IPS-15b (cell line): ENCODE data around the gene BCAM.
A peak's percentile ranks its signal among the peaks of the same experiment; 100 is the strongest.
"Not testable (repeated sequence)": the region's sequence is repeated elsewhere in the genome, so short reads cannot be mapped to it uniquely, and the experiment has no call there.

Experiments
- H3K27me3 ChIP-seq: one replicate; pipeline ENCODE4 v1.6.1; 2013; ENCODE audit warnings: low read length; ENCODE audit not compliant: control insufficient read depth, insufficient read depth
- H3K36me3 ChIP-seq: one replicate; pipeline ENCODE4 v1.6.1; 2013; ENCODE audit warnings: low read length; ENCODE audit not compliant: control insufficient read depth, insufficient read depth
- H3K4me1 ChIP-seq: one replicate; pipeline ENCODE4 v1.6.1; 2013; ENCODE audit warnings: mild to moderate bottlenecking, low read length; ENCODE audit not compliant: control insufficient read depth, insufficient read depth
- H3K4me3 ChIP-seq: one replicate; pipeline ENCODE4 v1.5.1; 2013; ENCODE audit warnings: low read depth, low read length
- H3K9ac ChIP-seq: one replicate; pipeline ENCODE4 v1.6.1; 2013; ENCODE audit warnings: low read depth, mild to moderate bottlenecking, low read length
- H3K9me3 ChIP-seq: one replicate; pipeline ENCODE4 v1.6.1; 2013; ENCODE audit warnings: mild to moderate bottlenecking, low read length; ENCODE audit not compliant: control insufficient read depth, insufficient read depth

BCAM gene

DNA sequence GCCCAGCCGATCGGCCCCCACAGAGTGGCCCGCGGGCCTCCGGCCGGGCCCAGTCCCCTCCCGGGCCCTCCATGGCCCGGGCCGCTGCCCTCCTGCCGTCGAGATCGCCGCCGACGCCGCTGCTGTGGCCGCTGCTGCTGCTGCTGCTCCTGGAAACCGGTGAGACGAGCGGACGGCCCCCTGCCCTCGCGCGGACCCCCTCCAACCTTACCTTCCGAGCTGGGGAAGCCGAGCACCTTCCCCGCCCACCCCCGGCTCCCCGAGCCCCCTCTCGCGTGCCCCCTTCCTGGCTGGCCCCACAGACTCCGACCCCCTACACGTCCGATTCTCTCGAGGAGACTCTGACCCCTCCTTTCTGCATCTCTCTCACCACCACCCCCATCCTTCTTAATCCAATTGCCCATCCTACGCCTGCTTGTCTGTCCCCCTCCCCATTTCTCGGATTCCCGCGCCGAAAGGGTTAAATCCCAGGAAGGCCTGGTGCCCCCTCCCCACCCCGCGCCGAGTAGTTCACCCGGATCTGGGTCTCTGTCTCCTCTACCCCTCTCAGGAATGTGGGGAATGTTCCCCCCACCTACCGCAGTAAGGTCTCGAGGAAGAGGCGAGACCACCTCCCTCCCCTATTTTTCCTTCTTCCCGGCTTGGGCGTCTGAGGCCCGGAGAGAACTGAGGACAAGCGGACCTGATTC is 37.7 kb downstream of the BCAM start:
- no peaks in the 10 kb centered on the region for H3K9me3 ChIP-seq
- H3K27me3 ChIP-seq, result peaks cover 7% of the 10 kb centered on the region
- H3K9ac ChIP-seq, result peak overlapping the region; percentile 93
- peaks cover 13% of the 10 kb centered on the region for H3K4me1 ChIP-seq
- peak overlapping the region; percentile 97 for H3K4me3 ChIP-seq
- peaks cover 13% of the 10 kb centered on the region for H3K36me3 ChIP-seq

DNA sequence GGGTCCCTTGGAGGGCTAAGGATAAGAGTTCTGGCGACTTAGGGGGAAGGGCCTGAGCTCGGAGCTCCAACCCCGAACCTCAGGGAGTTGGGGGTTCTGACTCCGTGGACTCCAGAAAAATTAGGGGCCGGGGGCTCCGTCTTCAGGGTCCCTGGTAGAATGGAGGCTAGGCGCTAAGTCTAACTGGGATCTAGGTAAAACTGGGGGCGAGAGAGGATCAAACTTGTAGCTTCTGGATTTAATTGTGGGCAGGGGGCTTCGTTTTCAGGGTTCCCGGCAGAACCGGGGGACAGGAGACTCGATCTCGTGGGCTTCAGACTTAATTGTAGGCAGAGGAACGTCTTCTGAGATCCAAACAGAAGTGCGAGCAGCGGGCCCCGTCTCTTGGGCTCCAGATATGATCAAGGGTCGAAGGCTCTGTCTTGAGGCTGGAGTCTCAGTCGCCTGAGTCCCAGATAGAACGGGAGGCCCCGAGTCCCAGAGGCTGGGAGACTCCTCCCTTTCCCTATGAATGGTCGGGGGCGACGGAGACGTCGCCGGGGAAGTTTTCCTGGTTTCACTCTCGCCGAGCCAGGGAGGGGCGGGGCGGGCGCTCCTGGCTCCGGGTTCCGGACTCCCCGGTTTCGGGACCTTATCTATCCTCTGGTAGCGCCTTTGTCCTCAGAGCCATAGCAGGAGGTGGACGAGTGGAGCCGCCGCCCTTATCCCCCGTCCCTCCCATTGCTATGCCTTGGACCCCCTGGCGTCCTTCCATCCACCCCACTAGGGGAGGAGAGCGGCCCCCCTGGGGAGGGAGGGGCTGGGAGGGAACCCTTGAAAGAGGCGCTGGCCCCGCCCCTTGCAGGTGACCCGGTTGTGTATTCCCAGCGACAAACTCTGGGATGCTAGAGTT is 38.5 kb downstream of the BCAM start:
- Histone ChIP-seq H3K4me1 (peaks cover 15% of the 10 kb centered on the region), H3K4me3 (peak overlapping the region; percentile 97), H3K36me3 (peaks cover 16% of the 10 kb centered on the region), H3K9me3 (no peaks in the 10 kb centered on the region), H3K27me3 (peaks cover 4% of the 10 kb centered on the region), H3K9ac (peak overlapping the region; percentile 93)

DNA sequence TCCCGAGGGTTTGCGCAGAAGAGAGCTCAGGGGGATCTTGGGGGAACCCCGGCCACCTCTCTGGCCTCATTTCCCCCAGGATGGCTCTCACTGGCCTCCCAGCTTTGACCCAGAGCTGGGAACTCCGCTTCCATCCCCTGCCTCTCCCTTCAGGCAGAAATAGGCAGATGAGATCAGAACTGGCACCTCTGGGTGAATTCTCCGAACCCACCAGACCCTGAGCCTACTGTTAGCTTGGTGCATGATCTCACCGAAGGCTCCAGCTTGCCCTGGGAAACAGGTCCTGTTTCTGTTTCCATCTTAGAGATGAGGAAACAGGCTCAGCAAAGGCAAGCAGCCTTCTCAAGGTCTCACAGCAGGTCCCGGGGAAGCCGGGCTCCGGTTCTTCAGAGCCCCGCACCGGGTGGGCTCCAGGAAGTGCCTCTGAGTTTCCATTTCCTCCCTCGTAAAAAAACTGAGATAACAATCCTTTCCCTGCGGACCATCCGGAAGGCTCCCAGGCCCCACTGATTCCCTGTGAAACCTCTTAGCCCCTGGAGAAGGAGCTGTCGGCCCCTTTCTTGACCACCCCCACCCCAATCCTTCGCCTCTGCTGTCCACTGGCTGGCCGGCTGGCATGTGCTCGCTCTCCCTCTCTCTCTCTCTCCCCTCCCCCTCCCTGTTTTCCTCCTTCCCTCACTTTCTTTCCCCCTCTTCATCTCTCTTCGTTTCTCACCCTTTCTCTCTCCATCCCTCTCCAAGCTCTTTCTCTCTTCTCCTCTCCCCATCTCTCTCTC is 39.3 kb downstream of the BCAM start:
- peaks cover 15% of the 10 kb centered on the region for H3K4me1 ChIP-seq
- peak overlapping the region; percentile 97 for H3K4me3 ChIP-seq

DNA sequence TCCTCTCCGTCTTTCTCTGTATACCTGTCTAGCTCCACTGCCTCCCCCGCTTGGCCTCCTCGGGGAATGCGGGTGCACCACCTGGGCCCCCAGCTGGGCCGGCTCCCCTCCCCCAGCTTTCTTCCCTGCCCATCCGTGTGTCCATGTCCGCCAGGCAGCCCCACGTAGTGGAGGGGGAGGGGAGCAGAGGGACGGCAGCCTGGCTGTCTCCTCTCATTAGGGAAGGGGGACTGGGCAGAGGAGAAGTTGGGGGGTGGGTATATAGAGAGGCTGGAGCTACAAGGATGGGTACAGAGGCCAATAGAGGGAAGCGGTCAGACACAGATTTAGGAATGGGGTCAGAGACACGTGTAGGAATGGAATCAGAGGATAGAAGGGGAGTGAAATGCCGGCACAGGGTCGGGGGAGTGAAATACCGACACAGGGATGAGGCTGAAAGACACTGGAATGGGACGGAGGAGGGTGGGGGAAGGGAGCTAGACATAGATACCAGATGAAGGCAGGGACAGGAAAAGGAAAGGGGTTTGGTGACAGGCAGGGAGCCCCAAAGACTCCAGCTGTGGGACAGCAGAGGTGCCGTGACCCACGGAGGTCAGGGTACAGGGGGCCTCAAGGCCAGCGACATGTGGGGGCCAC is 40.0 kb downstream of the BCAM start:
- Histone ChIP-seq H3K9me3 (no peaks in the 10 kb centered on the region), H3K36me3 (peaks cover 16% of the 10 kb centered on the region), H3K27me3 (peaks cover 4% of the 10 kb centered on the region), H3K9ac (no peak overlapping the region), H3K4me3 (peak overlapping the region; percentile 97), H3K4me1 (peaks cover 15% of the 10 kb centered on the region)

More for the DNA sequence above, 39.3 kb downstream of the BCAM start:
- H3K36me3 ChIP-seq, result peaks cover 16% of the 10 kb centered on the region
- no peaks in the 10 kb centered on the region for H3K9me3 ChIP-seq
- H3K9ac ChIP-seq, result peak overlapping the region; percentile 28
- H3K27me3 ChIP-seq, result peaks cover 4% of the 10 kb centered on the region

DNA sequence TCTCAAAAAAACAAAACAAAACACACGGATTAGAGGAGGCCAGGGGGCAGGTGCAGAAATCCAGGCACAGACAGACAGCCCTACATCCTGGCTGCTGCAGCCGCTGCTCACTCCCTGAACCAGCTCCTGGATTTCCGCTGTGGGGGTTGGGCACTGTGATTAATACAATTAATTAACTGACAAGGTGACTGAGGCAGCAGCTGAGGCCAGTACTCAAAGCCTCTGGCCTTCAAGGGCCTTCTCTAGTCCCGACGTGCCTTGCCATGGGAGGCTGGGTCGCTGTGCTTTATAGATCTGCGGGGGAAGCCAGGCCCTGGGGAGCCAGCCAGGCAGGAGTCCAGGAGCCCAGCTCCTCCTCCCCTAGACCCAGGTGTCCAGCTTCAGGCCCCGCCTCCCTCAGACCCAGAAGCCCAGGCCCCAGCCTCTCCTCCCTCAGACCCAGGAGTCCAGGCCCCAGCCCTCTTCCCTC is 41.8 kb downstream of the BCAM start:
- no peak overlapping the region for H3K4me3 ChIP-seq
- no peaks in the 10 kb centered on the region for H3K9me3 ChIP-seq
- no peaks in the 10 kb centered on the region for H3K27me3 ChIP-seq
- no peak overlapping the region for H3K9ac ChIP-seq
- H3K4me1 ChIP-seq, result peaks cover 15% of the 10 kb centered on the region
- H3K36me3 ChIP-seq, result peaks cover 16% of the 10 kb centered on the region

DNA sequence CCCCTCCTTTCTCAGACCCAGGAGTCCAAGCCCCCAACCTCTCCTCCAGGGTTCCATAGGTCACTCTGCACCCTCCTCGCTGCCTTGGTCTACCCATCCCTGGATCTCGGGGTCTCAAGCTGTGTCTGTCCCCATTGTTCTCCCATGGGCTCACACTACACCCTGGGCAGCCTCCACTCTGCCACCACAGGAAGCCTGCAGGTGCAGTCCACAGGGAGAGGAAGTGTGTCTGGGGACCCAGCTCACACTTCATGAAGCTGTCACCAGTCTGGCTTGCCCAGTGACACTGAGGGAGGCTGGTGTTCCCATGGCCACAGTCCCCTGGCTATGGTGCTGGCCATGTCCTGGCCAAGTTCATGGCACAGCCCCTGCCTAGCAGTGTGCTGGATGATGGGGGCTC is 42.5 kb downstream of the BCAM start:
- H3K36me3 ChIP-seq, result peaks cover 16% of the 10 kb centered on the region
- no peaks in the 10 kb centered on the region for H3K9me3 ChIP-seq
- no peak overlapping the region for H3K9ac ChIP-seq
- H3K4me1 ChIP-seq, result peaks cover 18% of the 10 kb centered on the region
- H3K27me3 ChIP-seq, result no peaks in the 10 kb centered on the region
- H3K4me3 ChIP-seq, result no peak overlapping the region

DNA sequence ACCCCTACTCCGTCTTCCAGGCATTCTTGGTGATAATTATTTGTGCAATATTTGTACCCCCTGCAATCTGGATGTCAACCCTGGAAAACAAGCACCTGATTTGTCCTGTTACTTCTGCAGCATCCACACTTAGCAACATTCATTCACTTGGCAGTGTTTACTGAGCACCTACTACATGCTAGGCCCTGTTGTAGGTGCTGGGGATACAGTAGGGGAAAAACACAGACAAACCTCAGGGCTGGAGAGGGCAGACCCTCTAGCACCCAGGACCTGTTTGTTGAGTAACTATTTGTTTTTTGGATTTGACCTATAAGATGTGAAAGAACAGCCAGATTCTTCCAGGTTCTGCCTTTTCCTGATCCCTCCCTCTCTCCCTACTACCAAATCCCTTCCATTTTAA is 46.7 kb downstream of the BCAM start:
- no peaks in the 10 kb centered on the region for H3K27me3 ChIP-seq
- no peaks in the 10 kb centered on the region for H3K9me3 ChIP-seq
- H3K4me3 ChIP-seq, result no peak overlapping the region

DNA sequence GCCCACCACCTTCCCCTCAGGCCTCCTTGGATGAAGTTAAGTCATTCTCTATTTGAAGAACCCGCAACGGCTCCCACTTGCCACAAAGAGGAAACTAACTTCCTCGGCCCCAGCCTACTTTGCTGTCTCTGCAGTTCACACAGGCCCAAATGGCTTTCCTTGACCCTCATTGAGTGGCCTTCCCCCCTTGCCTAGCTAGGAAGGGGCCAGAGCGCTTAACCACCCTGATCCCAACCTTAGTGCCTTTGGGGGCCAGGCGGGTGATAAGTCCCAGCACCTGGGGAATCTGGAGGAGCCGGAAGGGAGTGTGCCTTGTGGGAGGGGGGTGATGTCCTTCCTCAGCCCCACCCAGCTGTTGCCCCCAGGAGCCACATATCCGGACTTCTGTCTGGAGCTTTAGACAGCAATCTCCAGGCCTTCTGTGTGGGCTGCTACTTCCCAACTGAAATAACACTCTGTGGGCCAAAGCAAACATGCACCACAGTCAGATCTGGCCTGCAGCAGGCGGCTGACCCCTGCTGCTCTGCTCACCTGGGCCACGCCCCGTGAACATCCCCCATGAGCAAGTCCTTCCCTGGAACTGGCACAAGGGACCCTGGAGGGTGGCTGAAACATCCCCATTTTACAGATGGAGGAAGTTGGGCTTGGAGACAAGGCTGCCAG is 47.6 kb downstream of the BCAM start:
- H3K36me3 ChIP-seq, result peaks cover 9% of the 10 kb centered on the region
- H3K4me1 ChIP-seq, result peaks cover 8% of the 10 kb centered on the region
- no peaks in the 10 kb centered on the region for H3K27me3 ChIP-seq
- H3K4me3 ChIP-seq, result no peak overlapping the region
- no peaks in the 10 kb centered on the region for H3K9me3 ChIP-seq
- no peak overlapping the region for H3K9ac ChIP-seq

More for the DNA sequence above, 46.7 kb downstream of the BCAM start:
- H3K9ac ChIP-seq, result no peak overlapping the region
- H3K4me1 ChIP-seq, result peaks cover 12% of the 10 kb centered on the region
- peaks cover 12% of the 10 kb centered on the region for H3K36me3 ChIP-seq

DNA sequence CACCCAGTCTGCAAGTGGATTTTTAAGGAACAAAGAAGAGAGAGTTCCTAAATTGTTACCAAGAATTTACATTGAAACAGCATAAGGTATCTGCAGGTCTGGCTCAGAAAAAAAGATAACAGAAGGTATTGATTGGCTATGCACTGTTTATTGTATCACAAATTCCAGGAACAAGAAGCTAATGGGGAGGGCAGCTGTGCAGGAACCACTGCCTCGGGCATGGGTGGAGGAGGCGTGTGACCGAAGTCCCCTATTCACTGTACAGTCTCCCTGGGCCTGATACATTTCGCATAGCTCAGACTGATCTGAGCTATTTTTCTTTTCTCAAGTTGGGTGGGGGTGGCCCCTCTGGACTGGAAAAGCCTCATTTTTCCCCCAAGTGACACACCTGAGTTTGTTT is 48.9 kb downstream of the BCAM start:
- H3K36me3 ChIP-seq, result peaks cover 6% of the 10 kb centered on the region
- H3K9me3 ChIP-seq, result no peaks in the 10 kb centered on the region
- no peak overlapping the region for H3K4me3 ChIP-seq
- H3K4me1 ChIP-seq, result peaks cover 6% of the 10 kb centered on the region
- no peaks in the 10 kb centered on the region for H3K27me3 ChIP-seq
- H3K9ac ChIP-seq, result no peak overlapping the region

DNA sequence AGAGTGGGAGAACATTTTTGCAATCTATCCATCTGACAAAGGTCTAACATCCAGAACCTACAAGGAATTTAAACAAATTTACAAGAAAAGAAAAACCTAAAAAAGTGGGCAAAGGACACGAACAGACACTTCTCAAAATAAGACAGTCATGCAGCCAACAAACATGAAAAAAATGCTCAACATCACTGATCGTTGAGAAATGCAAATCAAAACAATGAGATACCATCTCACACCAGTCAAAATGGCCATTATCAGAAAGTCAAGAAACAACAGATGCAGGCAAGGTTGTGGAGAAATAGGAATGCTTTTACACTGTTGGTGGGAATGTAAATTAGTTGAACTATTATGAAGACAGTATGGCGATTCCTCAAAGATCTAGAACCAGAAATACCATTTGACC is 52.7 kb downstream of the BCAM start:
- H3K4me1 ChIP-seq, H3K27me3 ChIP-seq, H3K4me3 ChIP-seq, H3K9me3 ChIP-seq, H3K9ac ChIP-seq: not testable (repeated sequence)
- peaks cover 18% of the 10 kb centered on the region for H3K36me3 ChIP-seq

DNA sequence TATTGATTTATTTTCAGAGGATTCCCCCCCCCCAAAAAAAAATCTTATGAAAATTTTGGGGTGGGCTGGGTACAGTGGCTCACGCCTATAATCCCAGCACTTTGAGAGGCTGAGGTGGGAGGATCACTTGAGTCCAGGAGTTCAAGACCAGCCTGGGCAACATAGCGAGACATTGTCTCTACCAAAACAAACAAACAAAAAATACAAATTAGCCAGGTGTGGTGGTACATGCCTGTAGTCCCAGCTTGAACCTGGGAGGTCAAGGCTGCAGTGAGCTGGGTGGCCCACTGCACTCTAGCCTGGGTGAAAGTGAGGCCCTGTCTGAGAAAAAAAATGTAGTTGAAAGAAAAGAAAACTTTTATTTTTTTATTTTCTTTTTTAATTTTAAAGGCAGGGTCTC is 55.1 kb downstream of the BCAM start:
- Histone ChIP-seq H3K4me1 (no peaks in the 10 kb centered on the region), H3K4me3 (no peak overlapping the region), H3K9me3 (no peaks in the 10 kb centered on the region), H3K9ac (no peak overlapping the region), H3K27me3 (no peaks in the 10 kb centered on the region), H3K36me3 (peaks cover 20% of the 10 kb centered on the region)
